Mononuclear cell (primary cell): ENCODE results near the gene TBX15. TPM values are rescaled to one million over a fixed set of nuclear protein-coding genes. Genes with fewer than 3 reads are reported as not detected.

Source experiments
- H3K27me3 ChIP-seq: 2 replicates; pipeline ENCODE4 v1.6.0; 2011; ENCODE audit warnings: low read length, control low read depth; ENCODE audit not compliant: insufficient read depth
- H3K4me1 ChIP-seq: 2 replicates; pipeline ENCODE4 v1.5.1; 2011; ENCODE audit warnings: mild to moderate bottlenecking, low read length, control low read depth; ENCODE audit not compliant: insufficient read depth
- H3K4me3 ChIP-seq: 2 replicates; pipeline ENCODE4 v1.5.1; 2011; ENCODE audit warnings: mild to moderate bottlenecking, low read length, moderate library complexity
- H3K9me3 ChIP-seq: 2 replicates; pipeline ENCODE4 v1.5.1; 2011; ENCODE audit warnings: low read depth, mild to moderate bottlenecking, control low read depth, low read length
- total RNA-seq: library from RNA; depleted of rRNA; stranded (reverse); fragments of >200 nt; gene quantifications from one replicate; pipeline ENCODE4 v1.2.3, GENCODE V29; 2012

TBX15 gene
- total RNA-seq, 1 donor = 0.21 TPM

- peaks cover 23% of the 10 kb centered on the region for H3K4me1 ChIP-seq
- no peaks in the 10 kb centered on the region for H3K9me3 ChIP-seq
- H3K4me3 ChIP-seq = no peak overlapping the region
- peaks cover 99% of the 10 kb centered on the region for H3K27me3 ChIP-seq
These were observed 18.5 kb upstream of the TBX15 start for GRCh38 chr1:119006406-119007279.

- Histone ChIP-seq H3K9me3 (no peaks in the 10 kb centered on the region), H3K27me3 (peaks cover 96% of the 10 kb centered on the region), H3K4me3 (no peak overlapping the region), H3K4me1 (peaks cover 29% of the 10 kb centered on the region)
These were observed 17.7 kb upstream of the TBX15 start for GRCh38 chr1:119005724-119006405.

GRCh38 chr1:119004781-119005180 is 16.6 kb upstream of the TBX15 start:
- Histone ChIP-seq H3K9me3 (no peaks in the 10 kb centered on the region), H3K4me1 (peaks cover 35% of the 10 kb centered on the region), H3K27me3 (peaks cover 95% of the 10 kb centered on the region), H3K4me3 (no peak overlapping the region)

- H3K4me1 ChIP-seq = peaks cover 35% of the 10 kb centered on the region
- H3K4me3 ChIP-seq = no peak overlapping the region
- H3K9me3 ChIP-seq = no peaks in the 10 kb centered on the region
- peaks cover 95% of the 10 kb centered on the region for H3K27me3 ChIP-seq
These were observed 16.0 kb upstream of the TBX15 start for GRCh38 chr1:119004129-119004527.

GRCh38 chr1:119003413-119004128 is 15.4 kb upstream of the TBX15 start:
- peaks cover 31% of the 10 kb centered on the region for H3K4me1 ChIP-seq
- H3K9me3 ChIP-seq = no peaks in the 10 kb centered on the region
- H3K27me3 ChIP-seq = peaks cover 95% of the 10 kb centered on the region
- no peak overlapping the region for H3K4me3 ChIP-seq

GRCh38 chr1:119002028-119002686 is 14.0 kb upstream of the TBX15 start:
- Histone ChIP-seq H3K4me1 (peaks cover 21% of the 10 kb centered on the region), H3K4me3 (no peak overlapping the region), H3K27me3 (peaks cover 93% of the 10 kb centered on the region), H3K9me3 (no peaks in the 10 kb centered on the region)

- Histone ChIP-seq H3K9me3 (no peaks in the 10 kb centered on the region), H3K27me3 (peaks cover 93% of the 10 kb centered on the region), H3K4me3 (no peak overlapping the region), H3K4me1 (peaks cover 21% of the 10 kb centered on the region)
These were observed 13.3 kb upstream of the TBX15 start for GRCh38 chr1:119001181-119002027.

GRCh38 chr1:119000371-119001180 is 12.4 kb upstream of the TBX15 start:
- Histone ChIP-seq H3K27me3 (peaks cover 93% of the 10 kb centered on the region), H3K9me3 (no peaks in the 10 kb centered on the region), H3K4me3 (no peak overlapping the region), H3K4me1 (peaks cover 21% of the 10 kb centered on the region)

- H3K4me1 ChIP-seq = peaks cover 21% of the 10 kb centered on the region
- H3K27me3 ChIP-seq = peaks cover 93% of the 10 kb centered on the region
- H3K4me3 ChIP-seq = no peak overlapping the region
- H3K9me3 ChIP-seq = no peaks in the 10 kb centered on the region
These were observed 11.4 kb upstream of the TBX15 start for GRCh38 chr1:118999348-119000071.

GRCh38 chr1:118998171-118998570 is 10.0 kb upstream of the TBX15 start:
- peaks cover 93% of the 10 kb centered on the region for H3K27me3 ChIP-seq
- no peak overlapping the region for H3K4me3 ChIP-seq
- H3K4me1 ChIP-seq = peaks cover 21% of the 10 kb centered on the region
- H3K9me3 ChIP-seq = no peaks in the 10 kb centered on the region

- H3K27me3 ChIP-seq = peaks cover 92% of the 10 kb centered on the region
- H3K4me1 ChIP-seq = peaks cover 17% of the 10 kb centered on the region
- no peak overlapping the region for H3K4me3 ChIP-seq
- no peaks in the 10 kb centered on the region for H3K9me3 ChIP-seq
These were observed 9.1 kb upstream of the TBX15 start for GRCh38 chr1:118997225-118997624.

- peaks cover 95% of the 10 kb centered on the region for H3K27me3 ChIP-seq
- H3K9me3 ChIP-seq = no peaks in the 10 kb centered on the region
- peaks cover 1% of the 10 kb centered on the region for H3K4me1 ChIP-seq
- no peak overlapping the region for H3K4me3 ChIP-seq
These were observed 7.3 kb upstream of the TBX15 start for GRCh38 chr1:118995312-118996016.
